Testis (tissue), 5 donors: ENCODE measurements around the gene NLRP6. TPM values are rescaled to one million over a fixed set of nuclear protein-coding genes. Genes with fewer than 3 reads are reported as not detected.
A peak's percentile ranks its signal among the peaks of the same experiment; 100 is the strongest.

Source experiments
- DNase-seq: peaks from one replicate; pipeline ENCODE4 v3.0.0-alpha.2; 2019
- H3K27ac ChIP-seq, 2 donors: fragments of 200-600 bp; sonication (generic); one replicate each; pipeline ENCODE4 v1.5.1; 2019
- H3K27me3 ChIP-seq: fragments of 200-600 bp; sonication (generic); one replicate; pipeline ENCODE4 v1.5.1; 2019
- H3K36me3 ChIP-seq: fragments of 200-600 bp; sonication (generic); one replicate; pipeline ENCODE4 v1.5.1; 2017; ENCODE audit warnings: low read depth; ENCODE audit errors: missing control alignments
- H3K4me1 ChIP-seq: fragments of 200-600 bp; sonication (generic); one replicate; pipeline ENCODE4 v1.5.1; 2019
- H3K4me3 ChIP-seq, 2 donors: fragments of 200-600 bp; sonication (generic); one replicate each; pipeline ENCODE4 v1.5.1; 2017 to 2019
- H3K9me3 ChIP-seq: fragments of 200-600 bp; sonication (generic); one replicate; pipeline ENCODE4 v1.5.1; 2017
- POLR2A ChIP-seq: fragments of 450-650 bp; IDR thresholded peaks from one replicate; pipeline ENCODE4 v1.6.1; 2017; ENCODE audit warnings: antibody characterized with exemption, mild to moderate bottlenecking, moderate library complexity
- WGBS, 2 donors: methylation state at CpG; one replicate each; pipeline ENCODE4 v1.1.5; 2018; 5-methylcytosine and 5-hydroxymethylcytosine counted together
- intact Hi-C: fragments of 100-400 bp; cut with DNase I; formaldehyde crosslinking; loops from one replicate; pipeline ENCODE4 v1.15.1; 2023; ENCODE audit warnings: low total_unique reads
- long read RNA-seq, 2 donors: transcript quantifications; one replicate each; lab custom pipeline, GENCODE V29; 2026
- polyA plus RNA-seq: library from polyadenylated mRNA; stranded (reverse); fragments of 350-450 nt; fragmentation: Illumina TruSeq; extraction: RNeasy Lipid Tissue Mini Kit (QIAGEN cat#74804); gene quantifications from one replicate; pipeline ENCODE4 v1.2.3, GENCODE V29; 2014; ENCODE audit warnings: low read depth, low replicate concordance; ENCODE audit not compliant: insufficient read depth
- total RNA-seq, 2 donors: library from RNA; depleted of rRNA; stranded (reverse); fragments of >200 nt; gene quantifications; one replicate each; pipeline ENCODE4 v1.2.3, GENCODE V29; 2016
- TF ChIP-seq, protein P1 (sequence below), 3 experiments: fragments of 450-650 bp in 2 of 3; fragments of 200-600 bp in 1 of 3; sonication (generic) in 1 of 3; IDR thresholded peaks; one replicate each; pipeline ENCODE4 v1.5.1; 2016 to 2019; ENCODE audit warnings: antibody characterized with exemption in 3 of 3, mild to moderate bottlenecking in 2 of 3, moderate library complexity in 1 of 3

The NLRP6 gene
- total RNA-seq (1 to 10 TPM in 1 of 2 donors, under 1 TPM in 1; 0.31 to 2.4 TPM), polyA plus RNA-seq (0.26 TPM)
- long read RNA-seq, donor 1: 0 reads
- long read RNA-seq, donor 2: 0 reads

DNA sequence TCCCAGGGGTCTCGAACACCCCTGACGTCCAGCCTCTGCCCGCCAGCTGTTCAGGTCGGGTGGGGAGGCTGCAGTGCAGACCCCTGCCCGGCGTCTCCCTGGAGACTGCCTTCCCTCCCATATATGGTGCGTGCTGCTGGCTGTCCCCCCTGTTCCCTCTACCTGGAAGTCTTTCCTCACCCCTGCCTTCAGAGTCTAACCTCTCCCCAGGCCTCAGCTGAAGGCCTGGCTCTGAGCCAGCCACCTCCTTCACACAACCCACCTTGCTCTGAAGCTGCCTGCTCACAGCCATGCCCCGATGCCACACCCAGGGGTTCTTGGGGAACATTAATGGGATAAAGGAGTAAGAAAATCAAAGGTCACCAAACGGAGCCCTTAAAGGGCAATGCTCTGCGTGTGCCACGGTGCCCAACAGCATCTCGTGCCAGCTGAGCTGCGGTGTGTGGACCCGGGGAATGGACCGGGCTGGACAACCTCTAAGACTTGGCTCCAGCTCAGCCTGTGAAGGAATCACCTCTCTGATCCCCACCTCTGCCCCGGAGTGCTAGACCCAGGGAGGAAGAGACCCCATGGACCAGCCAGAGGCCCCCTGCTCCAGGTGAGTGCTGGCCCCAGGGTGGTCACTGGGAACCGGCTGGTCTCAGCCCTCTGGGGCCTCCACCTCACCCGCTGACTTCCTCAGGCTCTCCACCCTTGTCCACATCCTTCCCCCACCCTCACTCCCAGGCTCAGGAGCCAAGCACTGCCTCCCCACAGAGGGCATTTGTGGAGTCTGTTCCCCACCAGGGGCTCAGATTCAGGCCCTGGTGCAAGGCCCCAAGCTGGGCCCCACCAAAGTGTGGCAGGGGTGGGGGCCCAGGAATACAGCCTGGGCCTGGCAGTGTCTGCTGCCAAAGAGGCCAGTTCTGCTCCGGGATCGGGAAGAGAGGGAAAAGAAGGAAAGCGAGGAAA is at the start of gene NLRP6:
NLRP6 (plus strand) TSS at position 407 of the 951 bp plus-strand sequence; CDS start at position 570, 163 bp downstream.
- H3K27ac ChIP-seq: no peak within 1 kb of the TSS
- no peak for DNase-seq
- H3K4me1 ChIP-seq: peaks cover 12% of the 10 kb centered on the region
- 72 to 79% methylated on average over 21 of the region's 21 CpGs for WGBS, 2 donors
- H3K36me3 ChIP-seq: no peaks in the 10 kb centered on the region
- TF ChIP-seq POLR2A: no peak
- TF ChIP-seq, protein P1, sequence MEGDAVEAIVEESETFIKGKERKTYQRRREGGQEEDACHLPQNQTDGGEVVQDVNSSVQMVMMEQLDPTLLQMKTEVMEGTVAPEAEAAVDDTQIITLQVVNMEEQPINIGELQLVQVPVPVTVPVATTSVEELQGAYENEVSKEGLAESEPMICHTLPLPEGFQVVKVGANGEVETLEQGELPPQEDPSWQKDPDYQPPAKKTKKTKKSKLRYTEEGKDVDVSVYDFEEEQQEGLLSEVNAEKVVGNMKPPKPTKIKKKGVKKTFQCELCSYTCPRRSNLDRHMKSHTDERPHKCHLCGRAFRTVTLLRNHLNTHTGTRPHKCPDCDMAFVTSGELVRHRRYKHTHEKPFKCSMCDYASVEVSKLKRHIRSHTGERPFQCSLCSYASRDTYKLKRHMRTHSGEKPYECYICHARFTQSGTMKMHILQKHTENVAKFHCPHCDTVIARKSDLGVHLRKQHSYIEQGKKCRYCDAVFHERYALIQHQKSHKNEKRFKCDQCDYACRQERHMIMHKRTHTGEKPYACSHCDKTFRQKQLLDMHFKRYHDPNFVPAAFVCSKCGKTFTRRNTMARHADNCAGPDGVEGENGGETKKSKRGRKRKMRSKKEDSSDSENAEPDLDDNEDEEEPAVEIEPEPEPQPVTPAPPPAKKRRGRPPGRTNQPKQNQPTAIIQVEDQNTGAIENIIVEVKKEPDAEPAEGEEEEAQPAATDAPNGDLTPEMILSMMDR (IDR thresholded peaks at IDR 0.05): no peak
- peak within 1 kb of the TSS; percentile 26 to 41 for H3K4me3 ChIP-seq
- no peaks in the 10 kb centered on the region for H3K27me3 ChIP-seq
- H3K9me3 ChIP-seq: no peaks in the 10 kb centered on the region
- intact Hi-C loops: no loop called here

DNA sequence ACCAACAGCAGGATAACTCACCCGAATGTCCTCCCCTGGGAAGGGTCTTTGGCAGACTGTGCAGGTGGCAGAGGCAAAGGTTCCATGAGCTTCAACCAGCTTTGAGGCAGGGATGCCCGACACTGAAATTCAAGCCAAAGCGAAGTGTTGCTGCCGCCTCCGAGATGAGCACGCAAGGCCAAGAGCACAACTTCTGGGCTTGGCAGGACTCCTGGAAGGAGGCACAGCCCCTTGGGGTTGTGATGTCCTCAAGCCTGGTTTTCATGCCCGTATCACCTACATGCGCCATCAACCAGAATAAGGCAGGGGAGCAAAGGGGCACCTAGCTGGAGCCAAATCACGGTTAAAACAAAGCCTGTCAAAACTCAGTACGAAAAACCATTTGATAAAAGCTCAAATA is 47.8 kb upstream of the NLRP6 start:
- no peak for DNase-seq
- Histone ChIP-seq H3K36me3 (no peaks in the 10 kb centered on the region), H3K4me1 (peaks cover 5% of the 10 kb centered on the region), H3K9me3 (no peaks in the 10 kb centered on the region), H3K27me3 (no peaks in the 10 kb centered on the region), H3K27ac (no peak overlapping the region), H3K4me3 (no peak overlapping the region)
- TF ChIP-seq POLR2A: no peak
- TF ChIP-seq, protein P1 (IDR thresholded peaks at IDR 0.05): no peak
- 96% methylated on average over 10 of the region's 10 CpGs for WGBS, 2 donors
- intact Hi-C loops: no loop called here

DNA sequence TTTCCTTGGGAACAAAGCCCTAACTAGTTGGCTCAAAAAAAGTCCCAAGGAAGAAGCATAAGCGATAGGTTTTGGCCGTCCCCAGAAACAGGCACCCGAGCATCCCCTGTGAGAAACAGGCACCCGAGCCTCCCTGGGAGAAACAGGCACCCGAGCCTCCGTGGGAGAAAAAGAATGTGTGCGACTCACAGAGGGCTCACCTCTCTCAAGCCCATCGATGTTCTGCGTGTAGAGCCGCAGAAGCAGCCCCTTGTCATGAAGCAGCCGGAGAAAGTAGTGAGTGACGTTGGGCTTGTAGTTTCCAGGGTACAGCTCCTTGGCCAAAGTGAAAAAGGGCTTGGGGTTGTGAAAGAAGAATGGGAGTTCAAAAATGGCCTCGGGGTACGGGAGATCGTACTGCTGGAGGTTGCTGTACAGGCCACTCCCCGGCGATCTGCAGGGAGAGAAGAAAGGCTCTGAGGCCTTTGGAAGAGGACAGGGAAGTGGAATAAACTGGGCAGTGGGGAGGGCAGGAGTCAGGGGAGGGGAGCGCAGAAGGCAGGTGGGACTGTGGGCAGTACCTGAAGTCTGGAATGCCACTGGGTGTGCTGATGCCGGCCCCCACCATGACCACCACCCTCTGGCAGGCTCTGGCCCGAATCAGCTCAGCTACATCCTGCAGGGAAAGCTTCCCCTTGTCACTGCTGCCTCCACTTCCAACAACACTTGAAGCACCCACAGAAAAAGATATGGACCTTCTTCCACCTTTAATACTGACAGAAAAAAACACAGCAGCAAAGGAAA is 45.2 kb upstream of the NLRP6 start:
- WGBS, 2 donors: 82 to 84% methylated on average over 20 of the region's 20 CpGs
- DNase-seq: no peak

DNA sequence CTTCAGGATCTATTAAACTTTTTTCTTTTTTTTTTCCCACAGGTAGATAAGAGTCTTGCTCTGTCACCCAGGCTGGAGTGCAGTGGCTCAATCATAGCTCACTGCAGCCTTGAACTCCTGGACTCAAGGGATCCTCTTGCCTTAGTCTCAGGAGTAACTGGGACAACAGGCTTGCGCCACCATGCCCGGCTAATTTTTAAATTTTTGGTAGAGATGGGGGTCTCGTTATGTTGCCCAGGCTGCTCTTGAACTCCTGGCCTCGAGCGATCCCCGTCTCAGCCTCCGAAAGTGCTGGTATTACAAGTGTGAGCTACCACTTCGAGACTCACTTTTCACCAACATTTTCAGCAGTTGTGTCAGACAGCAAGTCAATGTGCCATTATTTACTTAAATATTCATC is 43.0 kb upstream of the NLRP6 start:
- intact Hi-C loops: no loop called here
- peaks cover 16% of the 10 kb centered on the region for H3K4me1 ChIP-seq
- WGBS, 2 donors: 62 to 63% methylated on average over 8 of the region's 8 CpGs

More for the DNA sequence above, 45.2 kb upstream of the NLRP6 start:
- H3K4me3 ChIP-seq: no peak overlapping the region
- H3K27me3 ChIP-seq: no peaks in the 10 kb centered on the region
- no peak for TF ChIP-seq POLR2A
- TF ChIP-seq, protein P1 (IDR thresholded peaks at IDR 0.05): no peak
- H3K27ac ChIP-seq: no peak overlapping the region
- intact Hi-C loops: no loop called here
- peaks cover 13% of the 10 kb centered on the region for H3K4me1 ChIP-seq
- H3K36me3 ChIP-seq: no peaks in the 10 kb centered on the region
- H3K9me3 ChIP-seq: no peaks in the 10 kb centered on the region

More for the DNA sequence above, 43.0 kb upstream of the NLRP6 start:
- H3K9me3 ChIP-seq: no peaks in the 10 kb centered on the region
- TF ChIP-seq, protein P1 (IDR thresholded peaks at IDR 0.05): no peak
- TF ChIP-seq POLR2A: no peak
- no peaks in the 10 kb centered on the region for H3K27me3 ChIP-seq
- no peak for DNase-seq
- no peaks in the 10 kb centered on the region for H3K36me3 ChIP-seq
- H3K4me3 ChIP-seq: peak overlapping the region; percentile 95 to 99
- peak overlapping the region in 1 of 2 donors; percentile 86 for H3K27ac ChIP-seq
